ENCODE measurements around the gene OR51G1.

Gene OR51G1

GRCh38 chr11:4886186-4886585, 38.0 kb downstream of the OR51G1 start:
- Histone ChIP-seq H3K4me1 (ENCODE audit: control insufficient read depth in 1 of 2, insufficient read depth in 1 of 2, low read depth in 1 of 2, low read length in 1 of 2) (no peaks in the 10 kb centered on the region), H3K4me3 (ENCODE audit: low read depth in 1 of 2, low read length in 1 of 2) (no peak overlapping the region), H3K27ac (no peak overlapping the region), H3K9me3 (no peaks in the 10 kb centered on the region), H3K36me3 (no peaks in the 10 kb centered on the region), H3K27me3 (no peaks in the 10 kb centered on the region)
- TF ChIP-seq CTCF (IDR thresholded peaks at IDR 0.05): no peak

DNA sequence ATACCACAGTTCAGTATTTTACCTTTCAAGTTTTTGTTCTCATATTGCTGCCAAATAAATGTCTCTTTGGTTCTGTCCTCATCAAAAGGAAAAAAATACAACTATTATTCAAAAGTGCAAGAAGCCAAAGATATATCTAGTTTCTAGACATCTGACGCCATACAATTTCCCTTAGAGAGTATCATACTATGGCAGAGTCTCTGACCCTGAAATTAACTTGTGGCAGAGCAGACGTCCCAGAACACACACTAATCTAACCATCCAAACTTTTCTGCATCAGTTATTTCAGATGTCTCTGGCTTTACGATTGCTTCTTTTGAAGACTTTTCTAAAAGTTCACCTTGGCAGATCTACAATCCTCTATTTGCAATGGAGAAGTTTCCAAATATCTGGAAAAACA, 39.8 kb downstream of the OR51G1 start:
- TF ChIP-seq CTCF (IDR thresholded peaks at IDR 0.05): no peak
- Histone ChIP-seq H3K4me1 (ENCODE audit: control insufficient read depth in 1 of 2, insufficient read depth in 1 of 2, low read depth in 1 of 2, low read length in 1 of 2) (no peaks in the 10 kb centered on the region), H3K27me3 (no peaks in the 10 kb centered on the region), H3K4me3 (ENCODE audit: low read depth in 1 of 2, low read length in 1 of 2) (no peak overlapping the region), H3K36me3 (no peaks in the 10 kb centered on the region), H3K9me3 (no peaks in the 10 kb centered on the region), H3K27ac (no peak overlapping the region)

DNA sequence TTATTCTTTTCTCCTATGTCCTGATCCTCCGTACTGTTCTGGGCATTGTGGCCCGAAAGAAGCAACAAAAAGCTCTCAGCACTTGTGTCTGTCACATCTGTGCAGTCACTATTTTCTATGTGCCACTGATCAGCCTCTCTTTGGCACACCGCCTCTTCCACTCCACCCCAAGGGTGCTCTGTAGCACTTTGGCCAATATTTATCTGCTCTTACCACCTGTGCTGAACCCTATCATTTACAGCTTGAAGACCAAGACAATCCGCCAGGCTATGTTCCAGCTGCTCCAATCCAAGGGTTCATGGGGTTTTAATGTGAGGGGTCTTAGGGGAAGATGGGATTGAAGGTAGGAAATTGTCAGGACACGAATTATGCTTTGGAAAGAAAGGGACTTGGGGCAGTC, 41.6 kb downstream of the OR51G1 start:
- Histone ChIP-seq H3K36me3 (no peaks in the 10 kb centered on the region), H3K27ac (no peak overlapping the region), H3K4me1 (ENCODE audit: control insufficient read depth in 1 of 2, insufficient read depth in 1 of 2, low read depth in 1 of 2, low read length in 1 of 2) (no peaks in the 10 kb centered on the region), H3K9me3 (no peaks in the 10 kb centered on the region), H3K4me3 (ENCODE audit: low read depth in 1 of 2, low read length in 1 of 2) (no peak overlapping the region), H3K27me3 (no peaks in the 10 kb centered on the region)
- TF ChIP-seq CTCF (IDR thresholded peaks at IDR 0.05): no peak

DNA sequence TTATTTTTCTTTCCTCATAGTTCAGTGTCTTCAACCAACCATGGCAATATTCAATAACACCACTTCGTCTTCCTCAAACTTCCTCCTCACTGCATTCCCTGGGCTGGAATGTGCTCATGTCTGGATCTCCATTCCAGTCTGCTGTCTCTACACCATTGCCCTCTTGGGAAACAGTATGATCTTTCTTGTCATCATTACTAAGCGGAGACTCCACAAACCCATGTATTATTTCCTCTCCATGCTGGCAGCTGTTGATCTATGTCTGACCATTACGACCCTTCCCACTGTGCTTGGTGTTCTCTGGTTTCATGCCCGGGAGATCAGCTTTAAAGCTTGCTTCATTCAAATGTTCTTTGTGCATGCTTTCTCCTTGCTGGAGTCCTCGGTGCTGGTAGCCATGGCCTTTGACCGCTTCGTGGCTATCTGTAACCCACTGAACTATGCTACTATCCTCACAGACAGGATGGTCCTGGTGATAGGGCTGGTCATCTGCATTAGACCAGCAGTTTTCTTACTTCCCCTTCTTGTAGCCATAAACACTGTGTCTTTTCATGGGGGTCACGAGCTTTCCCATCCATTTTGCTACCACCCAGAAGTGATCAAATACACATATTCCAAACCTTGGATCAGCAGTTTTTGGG, 42.2 kb downstream of the OR51G1 start, which contains the start of gene OR51T1:
Gene OR51T1 (plus strand): TSS at position 41 of the 641 bp plus-strand sequence. CDS start 0 bp downstream, at position 41.
- Histone ChIP-seq H3K36me3 (no peaks in the 10 kb centered on the region), H3K4me1 (ENCODE audit: control insufficient read depth in 1 of 2, insufficient read depth in 1 of 2, low read depth in 1 of 2, low read length in 1 of 2) (no peaks in the 10 kb centered on the region), H3K9me3 (no peaks in the 10 kb centered on the region), H3K27ac (no peak within 1 kb of the TSS), H3K27me3 (no peaks in the 10 kb centered on the region), H3K4me3 (ENCODE audit: low read depth in 1 of 2, low read length in 1 of 2) (no peak within 1 kb of the TSS)
- TF ChIP-seq CTCF (IDR thresholded peaks at IDR 0.05): no peak

- Histone ChIP-seq H3K27ac (no peak overlapping the region), H3K4me1 (ENCODE audit: control insufficient read depth in 1 of 2, insufficient read depth in 1 of 2, low read depth in 1 of 2, low read length in 1 of 2) (no peaks in the 10 kb centered on the region), H3K27me3 (no peaks in the 10 kb centered on the region), H3K4me3 (ENCODE audit: low read depth in 1 of 2, low read length in 1 of 2) (no peak overlapping the region), H3K9me3 (no peaks in the 10 kb centered on the region), H3K36me3 (no peaks in the 10 kb centered on the region)
- TF ChIP-seq CTCF (IDR thresholded peaks at IDR 0.05): no peak
Measured at GRCh38 chr11:4881188-4881587, 43.0 kb downstream of the OR51G1 start.
